GM18511 (cell line): ENCODE measurements around the gene PHACTR1.

Experiments used
- ATAC-seq: cut with Tn5 transposase; IDR thresholded peaks from one replicate; pipeline ENCODE4 v1.9.1; 2021; ENCODE audit warnings: mild to moderate bottlenecking, moderate library complexity; ENCODE audit not compliant: unreplicated experiment

The PHACTR1 gene

DNA sequence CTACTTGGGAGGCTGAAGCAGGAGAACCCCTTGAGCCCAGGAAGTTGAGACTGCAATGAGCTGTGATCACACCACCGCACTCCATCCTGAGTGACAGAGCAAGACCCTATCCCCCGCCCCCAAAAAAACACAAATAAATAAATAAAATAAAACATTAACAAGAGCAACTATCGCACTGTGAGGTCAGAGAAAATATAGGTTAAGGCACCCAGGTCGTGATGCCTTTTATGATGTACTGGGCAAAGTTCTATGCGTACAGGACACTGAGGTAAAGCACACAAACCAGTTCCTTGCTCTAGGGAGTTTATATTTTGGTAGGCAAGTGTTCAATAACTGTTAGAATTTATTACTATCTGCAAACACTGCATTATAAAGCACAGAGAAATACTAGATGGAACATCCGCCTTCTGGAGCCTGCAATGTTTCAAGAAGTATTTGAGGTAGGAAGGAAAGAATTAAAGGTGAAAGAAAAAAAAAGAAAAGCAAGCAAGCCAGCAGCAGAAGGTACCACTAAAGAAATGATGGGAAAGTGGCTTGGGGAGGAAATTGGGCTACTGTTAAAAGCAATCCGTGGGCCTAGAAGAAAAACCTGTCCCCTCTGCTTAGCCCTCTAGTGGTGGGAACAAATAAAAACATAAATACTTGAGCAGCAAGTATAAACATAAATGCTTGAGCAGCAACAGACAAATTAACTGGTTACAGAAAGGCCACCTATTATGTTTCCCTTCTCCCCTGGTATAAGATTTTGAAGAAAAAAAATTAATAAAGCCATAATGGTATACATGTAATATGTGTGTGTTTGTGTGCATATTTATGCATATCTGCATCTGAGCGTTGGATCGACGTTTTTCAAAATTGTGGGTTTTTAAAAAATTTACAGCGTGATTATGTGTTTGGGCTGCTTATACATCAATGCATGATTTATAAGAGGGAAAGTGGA is 128.0 kb downstream of the PHACTR1 start:
- no peak for ATAC-seq

DNA sequence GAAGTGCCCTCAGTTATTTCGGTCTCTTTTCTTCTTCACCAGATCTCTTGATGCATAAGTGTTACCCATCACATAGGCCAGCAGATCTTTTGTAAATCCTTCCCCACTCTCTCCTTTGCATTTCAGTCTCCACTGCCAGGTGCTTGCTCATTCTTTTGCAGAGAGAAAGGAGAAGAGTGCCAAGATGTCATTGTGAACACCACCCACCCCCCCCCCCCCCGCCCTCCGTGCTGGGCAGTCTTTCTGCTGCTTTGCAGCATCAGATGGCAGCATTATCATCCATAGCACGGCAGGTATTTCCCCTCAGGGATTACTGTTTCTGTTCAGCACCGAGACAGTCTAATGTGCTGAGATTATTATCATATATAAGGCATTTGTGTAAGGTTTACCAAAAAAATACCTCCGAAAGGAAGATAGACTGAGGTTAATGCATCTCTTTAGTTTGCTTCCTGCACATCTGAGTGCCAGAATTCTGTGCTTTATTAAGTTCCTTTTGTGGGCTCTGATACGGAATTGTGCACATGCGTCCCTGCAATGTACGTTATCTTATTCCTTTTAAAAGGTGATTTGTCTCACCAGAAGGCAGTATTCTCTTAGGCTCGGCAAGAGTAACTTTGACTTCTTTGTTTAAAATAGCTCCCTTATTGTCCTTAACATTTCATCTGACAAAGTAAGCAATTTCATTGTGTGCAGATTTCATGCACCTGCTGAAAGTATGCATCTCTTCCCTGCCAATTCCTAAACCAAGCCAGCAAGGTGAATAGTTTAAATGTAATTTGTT is 128.8 kb downstream of the PHACTR1 start:
- no peak for ATAC-seq

DNA sequence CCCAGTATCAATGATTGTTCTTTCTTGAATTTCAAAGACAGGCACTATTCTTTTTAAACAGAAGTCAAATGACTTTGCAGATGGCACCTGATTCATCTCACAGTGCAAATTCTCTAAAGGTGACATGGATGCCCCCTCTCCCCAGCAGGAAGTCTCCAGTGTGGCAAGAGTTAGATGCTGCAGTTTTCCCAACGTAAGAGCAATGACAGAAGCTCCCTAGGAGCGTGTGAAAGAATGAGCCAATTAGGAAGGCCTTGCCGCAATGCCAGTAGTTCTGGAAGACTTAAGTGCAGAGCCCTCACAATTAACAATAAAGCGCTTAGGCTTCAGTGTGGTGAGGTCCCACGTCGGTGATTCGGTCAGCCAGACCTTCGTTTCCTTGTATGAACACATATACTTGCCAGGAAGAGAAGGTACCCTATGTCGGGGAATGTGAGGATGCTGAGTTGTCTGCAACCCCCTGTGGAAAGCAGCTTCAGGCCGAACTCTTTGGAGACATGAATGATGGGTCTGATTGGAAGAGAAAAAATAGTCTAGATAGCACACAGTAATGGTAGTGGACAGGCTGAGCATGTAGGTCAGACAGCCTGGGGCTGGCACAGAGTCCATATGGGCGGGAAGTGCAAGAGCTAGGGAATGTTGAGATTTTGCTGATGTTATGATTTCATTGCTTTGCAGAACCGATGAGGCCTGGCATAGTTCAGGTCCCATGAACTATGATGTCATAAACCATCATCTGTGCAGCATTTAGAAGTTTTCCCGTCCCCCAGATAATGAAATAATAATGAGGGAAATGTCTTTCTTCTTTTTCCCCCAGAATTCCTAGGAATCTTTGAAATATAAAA is 132.6 kb downstream of the PHACTR1 start:
- no peak for ATAC-seq

DNA sequence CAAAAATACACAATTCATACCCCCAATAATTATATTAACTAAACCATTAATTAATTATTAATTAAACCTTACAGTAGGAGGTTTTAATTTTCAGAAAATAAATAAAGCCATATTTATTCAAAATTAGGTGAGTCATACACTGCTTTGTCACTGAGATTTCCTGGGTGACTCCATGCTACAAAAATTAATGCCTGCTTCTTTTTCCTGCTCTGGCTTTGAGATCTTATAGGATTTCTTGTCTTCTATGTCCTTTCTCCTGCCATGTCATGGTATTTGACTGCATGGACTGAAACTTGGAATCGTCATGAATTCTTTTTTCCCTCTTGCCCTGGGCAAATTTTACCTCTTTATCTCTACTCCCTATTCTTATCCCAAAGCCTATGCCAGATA is 133.2 kb downstream of the PHACTR1 start:
- no peak for ATAC-seq

DNA sequence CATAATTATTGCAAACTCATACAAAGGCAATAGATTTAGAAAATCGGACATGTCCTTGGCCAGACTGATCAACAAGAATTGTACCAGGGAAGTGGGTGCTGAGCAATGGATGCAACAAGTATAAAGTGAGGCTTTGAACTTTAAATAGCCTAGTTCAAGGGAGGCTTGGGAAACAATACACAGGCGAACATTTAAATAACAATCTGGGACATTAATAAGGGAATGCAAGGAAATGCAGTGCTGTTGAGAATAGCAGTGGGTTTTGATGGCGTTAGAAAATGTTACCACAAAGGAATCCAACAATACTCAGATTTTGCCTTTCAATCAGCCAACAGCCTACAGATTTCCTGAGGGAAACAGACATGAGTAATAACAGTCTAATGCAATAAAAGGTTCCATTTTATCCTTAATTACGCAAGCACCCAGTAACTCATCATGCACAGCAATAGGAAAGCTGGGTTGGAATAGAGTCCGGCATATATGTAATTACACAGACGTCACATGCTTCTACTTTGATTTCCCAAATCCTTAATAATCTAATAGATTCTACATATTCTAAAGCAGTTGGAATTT is 134.6 kb downstream of the PHACTR1 start:
- ATAC-seq = no peak

DNA sequence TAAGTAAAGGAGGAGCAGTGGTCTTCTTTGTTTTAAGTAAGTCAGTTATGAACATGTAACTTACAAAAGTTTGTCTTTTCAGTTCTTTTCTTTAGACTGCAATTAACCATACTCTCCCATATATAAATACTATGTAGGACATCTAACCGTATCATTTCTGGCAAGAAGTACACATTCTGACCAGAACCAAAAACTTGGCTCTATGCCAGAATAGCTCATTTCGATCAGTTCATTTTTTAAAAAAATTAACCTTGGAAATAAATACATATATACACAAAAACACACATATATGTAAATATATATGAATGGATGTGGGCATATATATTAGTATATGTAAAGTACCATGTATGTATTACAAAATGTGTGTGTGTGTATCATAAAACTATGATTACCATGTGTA is 145.0 kb downstream of the PHACTR1 start:
- ATAC-seq = no peak

DNA sequence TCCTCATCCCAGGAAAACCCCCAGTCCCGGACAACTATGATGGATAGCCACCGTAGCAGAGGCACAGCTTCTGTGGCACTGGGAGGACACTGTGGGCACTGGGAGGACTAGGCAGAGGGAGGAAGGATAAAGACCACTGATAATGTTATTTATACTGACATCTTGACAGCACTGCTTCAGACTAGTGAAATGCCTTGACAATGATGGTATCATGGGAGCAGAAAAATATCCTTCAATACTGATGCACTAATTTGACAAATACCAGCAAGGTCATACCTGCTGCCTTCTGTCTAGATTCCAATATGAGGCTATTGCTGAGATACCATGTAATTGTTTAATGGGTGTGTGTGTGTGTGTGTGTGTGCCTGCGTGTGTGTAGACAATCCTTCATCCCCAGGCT is 148.6 kb downstream of the PHACTR1 start:
- no peak for ATAC-seq

DNA sequence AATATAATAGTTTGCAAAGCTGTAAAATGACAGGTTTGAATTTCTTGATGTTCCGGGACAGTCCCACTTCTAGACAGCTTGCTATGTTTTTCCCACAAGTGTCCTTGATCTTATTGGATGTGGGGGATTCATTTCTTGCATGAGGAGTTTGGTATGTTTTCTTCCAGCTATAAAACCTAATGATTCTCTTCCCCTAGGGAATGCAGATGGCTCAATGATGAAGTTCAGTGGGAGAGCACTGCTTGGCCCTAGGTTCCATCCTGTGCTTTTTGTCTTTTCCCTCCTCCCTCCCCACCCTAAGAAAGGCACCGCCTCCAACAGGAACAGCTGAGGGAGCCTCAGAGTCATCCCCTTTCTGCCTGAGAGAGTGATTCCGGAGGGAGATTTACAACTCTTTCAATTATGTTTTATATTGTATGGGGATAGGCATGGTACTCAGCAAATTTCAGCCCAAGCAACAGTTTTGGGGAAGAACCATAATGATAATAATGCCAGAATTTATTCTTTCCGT is 149.2 kb downstream of the PHACTR1 start:
- ATAC-seq = no peak

DNA sequence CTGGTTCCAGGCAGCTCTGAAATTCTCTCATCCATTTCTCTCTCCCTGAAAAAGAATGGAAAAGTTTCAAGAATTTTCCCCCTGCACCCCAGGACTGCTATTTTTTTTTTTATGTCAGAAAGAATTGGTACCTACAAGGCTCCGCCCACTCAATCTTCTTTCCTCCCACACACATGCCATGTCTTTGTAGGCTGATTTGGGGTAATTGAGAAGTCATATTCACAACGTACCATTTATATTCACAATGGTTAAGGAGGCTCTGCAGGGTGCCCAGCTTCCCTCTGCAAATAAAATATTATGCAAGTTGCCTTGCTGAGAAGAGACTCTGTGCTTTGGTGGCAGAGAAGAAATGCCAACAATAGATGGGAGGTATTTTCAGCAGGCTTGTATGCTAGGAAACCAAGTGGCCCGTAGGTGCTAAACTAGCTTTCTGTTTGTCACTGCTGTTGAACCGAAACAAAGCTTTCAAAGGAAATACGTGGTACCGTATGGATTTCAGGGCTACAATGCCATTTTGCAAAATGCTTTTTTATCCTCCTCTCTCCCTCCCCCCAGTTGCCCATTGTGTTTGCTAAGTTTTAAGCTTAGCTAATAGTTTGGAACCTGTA is 150.0 kb downstream of the PHACTR1 start:
- ATAC-seq = no peak

DNA sequence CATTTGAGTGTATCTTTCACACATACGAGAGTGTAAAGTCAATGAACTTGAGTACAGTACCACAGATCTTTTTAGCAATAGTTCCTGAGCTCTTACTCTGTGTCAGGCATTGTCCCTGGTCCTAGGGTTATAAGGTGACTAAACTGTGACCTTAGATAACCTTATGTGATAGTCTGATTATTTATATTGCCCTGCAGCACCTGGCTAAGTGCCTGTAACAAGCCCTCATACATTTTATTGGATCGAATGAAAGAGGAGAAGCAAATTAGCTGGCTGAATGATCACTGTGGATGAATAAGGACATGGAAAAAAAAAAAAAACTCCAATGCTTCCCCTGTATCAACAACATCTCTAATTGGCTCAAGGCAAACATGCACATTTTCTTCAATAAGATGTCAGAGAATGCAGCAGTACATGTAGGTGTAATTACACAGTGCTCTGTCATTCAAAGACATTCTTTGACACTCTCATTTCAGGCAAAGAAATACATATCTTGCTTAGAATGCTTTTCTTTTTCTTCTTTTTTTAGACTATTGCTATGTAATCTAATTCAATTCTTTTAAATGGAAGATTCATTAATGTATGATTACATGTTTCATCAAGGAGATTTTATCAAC is 153.4 kb downstream of the PHACTR1 start:
- ATAC-seq = no peak

DNA sequence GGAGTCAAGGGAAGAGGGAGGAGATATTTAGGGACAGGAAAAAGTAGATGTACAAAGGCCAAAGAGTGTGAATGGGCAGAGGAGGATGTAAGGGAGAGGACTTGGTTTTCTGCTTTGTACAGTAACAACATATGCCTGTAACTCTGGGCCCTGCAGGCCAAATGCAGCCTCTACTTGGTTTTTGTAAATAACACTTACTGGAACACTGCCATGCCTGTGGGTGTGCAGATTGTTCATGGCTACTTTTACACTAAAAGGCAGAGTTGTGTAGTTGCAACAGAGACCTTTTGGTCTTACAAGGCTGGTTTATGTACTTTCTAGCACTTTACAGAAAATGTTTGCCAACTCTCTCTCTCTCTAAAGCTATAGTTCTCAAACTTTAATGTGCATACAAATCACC is 157.1 kb downstream of the PHACTR1 start:
- ATAC-seq = no peak

DNA sequence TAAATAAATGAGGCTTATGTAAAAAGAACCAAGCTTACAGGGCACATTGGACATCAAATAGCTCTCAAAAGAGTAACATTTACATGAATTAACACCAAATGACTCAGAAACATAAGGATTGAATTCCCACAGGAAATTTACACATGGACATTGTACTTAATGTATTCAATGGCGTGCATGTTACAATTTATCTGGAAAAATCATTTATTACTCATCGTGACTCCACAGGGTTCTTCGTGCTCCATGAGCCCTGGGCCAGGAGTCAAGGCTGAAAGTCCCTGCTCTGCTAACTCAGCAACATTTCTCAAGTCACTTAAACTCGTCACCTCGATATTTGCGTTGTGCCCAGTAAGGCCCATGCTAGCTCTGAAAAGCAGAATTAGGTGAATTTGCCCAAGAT is 158.5 kb downstream of the PHACTR1 start:
- ATAC-seq = no peak

DNA sequence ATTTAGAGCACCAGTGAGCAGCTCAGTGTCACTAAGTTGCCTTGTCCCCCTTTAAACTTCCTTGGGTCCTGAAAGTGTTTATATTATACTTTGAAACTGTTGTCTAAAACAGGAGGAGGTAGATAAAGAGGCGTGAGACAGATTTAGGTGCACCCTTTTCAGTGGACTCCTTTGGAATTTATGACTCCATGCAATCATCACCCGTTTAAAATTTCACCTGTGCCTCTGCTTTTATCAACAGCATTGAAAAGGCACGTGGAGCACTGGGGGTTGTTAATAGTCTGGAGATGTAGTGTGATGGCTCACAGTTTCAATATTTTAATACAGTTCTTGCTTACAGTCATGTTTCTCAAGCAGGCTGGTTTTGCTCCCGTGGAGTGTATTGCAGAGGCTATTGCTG is 162.2 kb downstream of the PHACTR1 start:
- no peak for ATAC-seq

DNA sequence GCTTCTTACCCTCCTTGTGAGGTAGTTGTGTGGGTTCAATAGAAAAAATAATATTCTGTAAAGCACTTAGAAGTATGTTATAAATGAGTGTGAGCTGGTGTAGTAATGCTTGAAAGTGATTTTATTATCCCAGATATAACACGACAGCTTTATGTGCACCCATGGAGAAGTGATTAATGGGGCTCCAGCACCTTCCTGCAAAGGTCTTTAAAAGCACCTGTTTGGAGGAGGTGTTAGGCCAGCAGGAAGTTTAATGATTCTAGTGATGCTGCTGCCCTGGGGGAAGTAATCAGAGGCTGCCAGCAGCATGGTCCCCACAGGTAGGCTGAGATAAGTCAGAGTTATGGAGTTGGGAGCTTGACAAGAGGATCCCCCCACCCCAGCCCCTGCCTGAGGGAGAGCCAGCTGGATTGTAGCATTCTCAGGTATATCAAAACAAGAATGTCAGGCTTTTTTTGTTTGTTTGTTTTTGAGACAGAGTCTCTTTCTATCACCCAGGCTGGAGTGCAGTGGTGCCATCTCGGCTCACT is 166.3 kb downstream of the PHACTR1 start:
- ATAC-seq = no peak

DNA sequence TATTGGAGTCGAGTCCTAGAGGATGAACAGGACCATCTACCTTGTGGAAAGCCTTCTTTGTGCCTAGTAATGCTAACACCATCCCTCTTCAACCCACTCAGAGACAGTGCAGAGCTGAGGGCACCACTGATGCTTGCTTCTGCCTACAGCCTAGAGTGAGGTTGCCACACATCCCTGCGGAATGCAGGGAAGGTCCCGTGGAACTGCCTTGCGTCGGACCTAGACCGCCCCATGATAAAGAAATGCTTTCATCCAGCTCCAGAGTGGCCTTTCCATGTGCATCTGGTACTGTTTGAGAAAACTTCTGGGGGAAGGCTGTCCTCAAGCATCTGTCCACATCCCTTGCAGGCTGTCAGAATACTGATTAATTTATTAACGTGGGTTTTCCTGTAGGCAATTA is 168.4 kb downstream of the PHACTR1 start:
- ATAC-seq = no peak

DNA sequence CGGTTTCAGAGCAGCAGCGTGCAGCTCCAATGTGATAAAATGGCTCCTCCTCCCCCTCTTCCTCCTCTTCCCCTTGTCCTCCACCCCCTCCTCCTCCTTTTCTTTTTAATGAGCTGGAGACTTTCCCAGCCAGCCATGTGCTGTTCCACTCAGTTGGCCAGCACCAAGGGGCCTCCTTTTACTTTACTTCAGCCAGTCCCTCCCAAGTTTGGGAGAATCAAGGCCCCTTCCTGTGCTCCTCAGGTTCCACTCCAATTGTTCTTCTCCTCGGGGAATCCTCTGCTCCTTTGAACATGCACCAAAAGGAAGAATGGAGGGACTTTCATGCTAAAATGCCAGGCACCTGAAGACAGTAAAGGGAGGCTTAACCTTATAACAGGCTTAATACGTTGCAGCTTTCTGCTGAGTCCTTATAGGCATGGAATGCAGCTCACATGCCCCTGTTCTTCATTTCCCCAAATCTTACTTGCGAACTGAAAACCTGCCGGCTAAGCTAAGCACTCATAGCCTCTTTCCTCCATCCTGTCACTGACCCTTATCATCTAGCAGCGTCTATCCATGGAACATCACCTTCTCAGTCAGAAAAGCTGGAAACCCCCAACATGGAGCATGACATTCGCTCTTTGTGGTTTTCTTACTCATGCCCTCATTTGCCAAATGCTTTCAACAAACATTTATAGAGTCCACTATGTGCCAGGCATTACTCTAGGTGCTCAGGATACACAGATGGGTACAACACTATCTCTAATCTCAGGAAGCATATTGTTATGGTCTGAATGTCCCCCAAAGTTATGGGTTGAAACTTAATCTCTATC is 170.6 kb downstream of the PHACTR1 start:
- no peak for ATAC-seq

DNA sequence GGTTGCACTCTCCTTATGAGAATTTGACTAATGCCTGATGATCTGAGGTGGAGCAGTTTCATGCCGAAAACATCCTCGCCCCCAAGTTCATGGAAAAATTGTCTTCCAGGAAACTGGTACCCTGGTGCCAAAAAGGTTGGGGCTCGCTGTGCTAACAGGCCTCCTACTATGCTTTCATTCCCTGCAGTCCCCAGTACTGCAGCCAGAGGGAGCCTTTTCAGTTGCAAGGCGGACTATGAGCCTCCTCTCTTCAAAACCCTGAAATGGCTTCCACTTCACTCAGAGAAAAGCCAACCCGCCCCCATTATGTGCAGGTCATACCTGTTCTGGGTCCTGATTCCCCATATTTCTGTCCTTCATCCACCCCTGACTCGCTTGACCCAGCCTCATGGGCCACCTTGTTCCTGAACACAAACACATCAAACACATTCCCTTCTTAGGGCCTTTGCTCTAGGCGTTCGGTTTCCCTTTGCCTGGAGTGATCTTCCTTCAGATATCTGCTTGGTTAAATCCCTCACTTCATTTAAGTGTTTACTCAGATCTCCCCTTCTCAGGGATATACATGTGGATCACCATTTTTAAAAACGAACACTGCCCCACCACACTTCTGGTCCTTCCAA is 173.7 kb downstream of the PHACTR1 start:
- no peak for ATAC-seq

DNA sequence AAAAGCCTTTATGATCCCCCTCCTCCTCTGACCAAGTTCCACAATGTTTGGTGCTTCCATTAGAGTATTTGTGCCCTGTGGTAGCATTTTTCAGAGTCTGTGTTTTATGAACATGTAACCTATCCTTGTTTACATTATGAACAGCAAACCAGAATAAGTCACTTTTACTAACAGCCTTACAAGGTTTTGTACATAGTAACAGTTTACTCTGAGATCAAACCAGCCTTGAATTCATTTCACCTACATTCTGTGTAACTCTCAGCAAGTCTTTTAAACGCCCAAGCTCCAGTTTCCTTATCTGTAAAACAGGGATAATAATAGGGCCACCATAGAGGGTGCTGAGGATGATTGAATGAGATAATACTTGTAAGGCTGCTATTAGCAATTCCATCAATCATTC is 175.0 kb downstream of the PHACTR1 start:
- no peak for ATAC-seq
